Activated CD8-positive, alpha-beta T cell treated with anti-CD3 and anti-CD28 coated beads, Interleukin-2, amount 10 ng/mL, durations not matched to agents 7 days and 5 days (primary cell): ENCODE measurements around the gene SORL1. TPM values are rescaled to one million over a fixed set of nuclear protein-coding genes. Genes with fewer than 3 reads are reported as not detected.
"Not testable (repeated sequence)": the region's sequence is repeated elsewhere in the genome, so short reads cannot be mapped to it uniquely, and the experiment has no call there.

Experiments used
- ATAC-seq: fragments of 150-1000 bp; cut with Tn5 transposase; one replicate; pipeline ENCODE4 v1.10.0; 2021; ENCODE audit warnings: moderate library complexity
- CTCF ChIA-PET: fragments of 350-600 bp; sonication (Branson Sonifier 250); formaldehyde crosslinking; loops from one replicate; lab custom pipeline; 2021; ENCODE audit warnings: antibody characterized with exemption; lab: Charles Lee
- POLR2A ChIA-PET: fragments of 350-600 bp; sonication (Branson Sonifier 250); formaldehyde crosslinking; loops from one replicate; lab custom pipeline; 2021; ENCODE audit warnings: antibody characterized with exemption; lab: Charles Lee
- DNase-seq: peaks from one replicate; pipeline ENCODE4 v3.0.0-alpha.2; 2020
- H3K27ac Mint-ChIP-seq: one replicate; pipeline ENCODE4 v1.8.0; 2021; ENCODE audit warnings: mild to moderate bottlenecking, mixed read lengths
- H3K27me3 Mint-ChIP-seq: one replicate; pipeline ENCODE4 v1.8.0; 2021; ENCODE audit warnings: low read depth, mixed read lengths
- H3K36me3 Mint-ChIP-seq: one replicate; pipeline ENCODE4 v1.8.0; 2021; ENCODE audit warnings: low read depth, mixed read lengths
- H3K4me1 Mint-ChIP-seq: one replicate; pipeline ENCODE4 v1.8.0; 2021; ENCODE audit warnings: low read depth, mixed read lengths
- H3K4me3 Mint-ChIP-seq: one replicate; pipeline ENCODE4 v1.8.0; 2021; ENCODE audit warnings: mild to moderate bottlenecking, mixed read lengths
- H3K9me3 Mint-ChIP-seq: one replicate; pipeline ENCODE4 v1.8.0; 2022; ENCODE audit warnings: mixed read lengths; ENCODE audit not compliant: insufficient read depth
- total RNA-seq, 2 experiments: library from RNA; stranded (reverse); gene quantifications; one replicate each; pipeline ENCODE4 v1.2.3, GENCODE V29; 2021

The SORL1 gene
- total RNA-seq, 2 experiments from 2014 or later = 98.9 to 107 TPM

GRCh38 chr11:121559606-121560200 lies 107.6 kb downstream of the SORL1 start:
- H3K27ac Mint-ChIP-seq = no peak overlapping the region
- no peak for ATAC-seq
- CTCF ChIA-PET = interaction anchor here (1.6 kb wide), 1 partner anchor 31 kb away, joined by 5 read pairs; no protein-coding TSS in a partner anchor
- no peaks in the 10 kb centered on the region for H3K27me3 Mint-ChIP-seq
- DNase-seq = no peak
- peaks cover 73% of the 10 kb centered on the region for H3K36me3 Mint-ChIP-seq
- peaks cover 25% of the 10 kb centered on the region for H3K4me1 Mint-ChIP-seq
- H3K4me3 Mint-ChIP-seq = no peak overlapping the region
- POLR2A ChIA-PET = no interaction called here
- no peaks in the 10 kb centered on the region for H3K9me3 Mint-ChIP-seq

DNA sequence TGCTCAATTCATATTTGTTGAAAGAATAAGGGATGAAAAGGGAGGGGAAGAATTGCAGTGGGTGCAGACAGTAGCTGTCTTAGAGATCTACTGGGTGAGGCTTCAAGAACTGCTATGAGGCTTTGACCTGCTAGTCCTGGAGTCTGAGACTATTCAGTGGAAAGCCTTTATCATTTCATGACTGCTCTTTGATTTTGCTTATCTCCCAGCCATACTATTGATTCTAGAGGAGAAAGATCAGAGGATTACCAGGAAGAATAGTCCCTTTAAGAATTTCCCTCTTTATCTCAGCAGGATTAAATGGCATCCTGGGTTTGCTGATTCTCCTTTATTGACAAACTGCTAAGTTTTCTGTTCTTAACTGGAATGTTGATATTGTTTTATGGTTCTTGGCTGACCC lies 108.1 kb downstream of the SORL1 start:
- H3K9me3 Mint-ChIP-seq = no peaks in the 10 kb centered on the region
- CTCF ChIA-PET = interaction anchor here (0.7 kb wide), 1 partner anchor 108 kb away, joined by 3 read pairs; no protein-coding TSS in a partner anchor
- H3K4me1 Mint-ChIP-seq = peaks cover 25% of the 10 kb centered on the region

GRCh38 chr11:121561240-121561639 lies 109.1 kb downstream of the SORL1 start:
- no peak for ATAC-seq
- Mint-ChIP-seq H3K27me3 (no peaks in the 10 kb centered on the region), H3K36me3 (peaks cover 69% of the 10 kb centered on the region), H3K4me1 (peaks cover 19% of the 10 kb centered on the region), H3K27ac (no peak overlapping the region), H3K9me3 (no peaks in the 10 kb centered on the region), H3K4me3 (no peak overlapping the region)
- DNase-seq = no peak
- CTCF ChIA-PET = interaction anchor here (0.7 kb wide), 1 partner anchor 109 kb away, joined by 3 read pairs; no protein-coding TSS in a partner anchor
- POLR2A ChIA-PET = no interaction called here

More for the DNA sequence above, 108.1 kb downstream of the SORL1 start:
- Mint-ChIP-seq H3K36me3 (peaks cover 73% of the 10 kb centered on the region), H3K27me3 (no peaks in the 10 kb centered on the region), H3K4me3 (no peak overlapping the region), H3K27ac (no peak overlapping the region)
- DNase-seq (no peak), ATAC-seq (no peak)
- POLR2A ChIA-PET = no interaction called here

- POLR2A ChIA-PET = no interaction called here
- H3K27ac Mint-ChIP-seq = no peak overlapping the region
- H3K4me3 Mint-ChIP-seq = no peak overlapping the region
- no peak for ATAC-seq
- H3K27me3 Mint-ChIP-seq = no peaks in the 10 kb centered on the region
- CTCF ChIA-PET = no interaction called here
- DNase-seq = no peak
- peaks cover 14% of the 10 kb centered on the region for H3K4me1 Mint-ChIP-seq
- H3K9me3 Mint-ChIP-seq = no peaks in the 10 kb centered on the region
- H3K36me3 Mint-ChIP-seq = peaks cover 68% of the 10 kb centered on the region
Measured at GRCh38 chr11:121561716-121562115, 109.6 kb downstream of the SORL1 start.

DNA sequence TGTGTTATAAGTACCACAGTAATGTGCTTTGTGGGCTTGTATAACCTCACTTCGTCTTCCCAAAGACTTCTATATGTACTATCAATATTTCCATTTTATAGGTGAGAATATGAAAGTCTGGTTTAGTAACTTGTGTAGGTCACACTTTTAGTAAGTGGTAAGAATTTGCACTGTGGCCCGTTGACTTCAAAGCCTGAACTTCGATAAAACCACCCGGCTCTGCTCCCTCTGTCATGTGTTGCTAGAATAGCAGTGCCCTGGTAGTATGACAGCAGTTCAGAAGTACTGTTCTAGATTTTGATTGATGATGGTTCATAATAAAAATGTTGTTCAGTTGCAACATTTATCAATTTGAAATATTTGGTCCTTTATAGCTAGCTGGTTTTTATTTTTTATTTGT lies 110.9 kb downstream of the SORL1 start:
- ATAC-seq = no peak
- Mint-ChIP-seq H3K36me3 (peaks cover 67% of the 10 kb centered on the region), H3K27me3 (no peaks in the 10 kb centered on the region), H3K4me1 (peaks cover 4% of the 10 kb centered on the region), H3K27ac (no peak overlapping the region), H3K4me3 (no peak overlapping the region), H3K9me3 (no peaks in the 10 kb centered on the region)
- DNase-seq = no peak
- ChIA-PET POLR2A (no interaction called here), CTCF (interaction anchor here (0.8 kb wide), 1 partner anchor 12 kb away, joined by 3 read pairs; no protein-coding TSS in a partner anchor)

DNA sequence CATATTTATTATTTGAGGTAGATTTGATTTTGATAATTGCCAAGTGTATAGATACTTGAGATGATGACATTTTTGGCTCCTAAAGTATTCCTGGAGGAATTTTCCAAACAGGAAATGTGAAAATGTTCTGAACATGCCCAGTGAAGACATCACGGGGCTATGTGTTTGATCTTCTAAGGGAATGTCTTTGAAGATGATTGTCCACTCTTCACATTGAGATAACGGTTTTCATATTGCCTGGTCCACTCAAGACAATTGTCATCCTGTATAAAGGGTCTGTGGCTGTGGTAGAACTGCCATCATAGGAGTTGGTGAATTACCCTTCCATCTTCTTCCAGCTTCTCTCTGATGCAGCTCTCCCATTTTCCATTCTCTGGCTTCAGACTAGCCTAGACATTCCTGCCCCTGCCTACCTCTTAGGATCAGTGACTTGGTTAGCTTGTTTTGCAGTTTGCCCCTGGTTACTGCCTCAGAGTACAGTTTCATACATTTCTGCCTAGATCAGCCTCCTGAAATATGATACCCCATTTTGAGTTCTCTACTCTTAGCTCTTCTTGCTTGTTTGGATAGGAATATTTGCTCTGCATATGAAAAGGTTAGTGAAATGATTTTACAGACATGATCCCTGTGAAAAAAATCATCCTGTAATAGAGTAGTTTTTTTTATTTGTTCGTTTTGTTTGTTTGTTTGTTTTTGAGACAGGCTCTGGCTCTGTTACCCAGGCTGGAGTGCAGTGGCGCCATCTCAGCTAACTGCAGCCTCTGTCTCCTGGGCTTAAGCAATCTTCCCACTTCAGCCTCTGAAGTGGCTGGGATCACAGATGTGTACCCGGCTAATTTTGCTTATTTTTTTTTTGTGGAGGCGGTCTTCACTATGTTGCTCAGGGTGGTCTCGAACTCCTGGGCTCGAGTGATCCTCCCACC lies 112.0 kb downstream of the SORL1 start:
- H3K9me3 Mint-ChIP-seq = no peaks in the 10 kb centered on the region
- H3K4me1 Mint-ChIP-seq = peaks cover 4% of the 10 kb centered on the region
- no peaks in the 10 kb centered on the region for H3K27me3 Mint-ChIP-seq
- H3K27ac Mint-ChIP-seq = no peak overlapping the region
- ATAC-seq (no peak), DNase-seq (no peak)
- H3K4me3 Mint-ChIP-seq = no peak overlapping the region
- ChIA-PET POLR2A (no interaction called here), CTCF (interaction anchor here (0.8 to 1.1 kb wide), 3 partner anchors 24 to 370 kb away, joined by 3 read pairs; no protein-coding TSS in a partner anchor)
- H3K36me3 Mint-ChIP-seq = peaks cover 64% of the 10 kb centered on the region

- no peak overlapping the region for H3K27ac Mint-ChIP-seq
- ATAC-seq (no peak), DNase-seq (no peak)
- H3K9me3 Mint-ChIP-seq = no peaks in the 10 kb centered on the region
- CTCF ChIA-PET = interaction anchor here (0.6 to 1.7 kb wide), 3 partner anchors 15 to 26 kb away, joined by 3 to 4 read pairs (median 3); no protein-coding TSS in a partner anchor
- no peak overlapping the region for H3K4me3 Mint-ChIP-seq
- H3K27me3 Mint-ChIP-seq = no peaks in the 10 kb centered on the region
- peaks cover 2% of the 10 kb centered on the region for H3K4me1 Mint-ChIP-seq
- H3K36me3 Mint-ChIP-seq = peaks cover 62% of the 10 kb centered on the region
- POLR2A ChIA-PET = no interaction called here
Measured at GRCh38 chr11:121564948-121565684, 113.0 kb downstream of the SORL1 start.

DNA sequence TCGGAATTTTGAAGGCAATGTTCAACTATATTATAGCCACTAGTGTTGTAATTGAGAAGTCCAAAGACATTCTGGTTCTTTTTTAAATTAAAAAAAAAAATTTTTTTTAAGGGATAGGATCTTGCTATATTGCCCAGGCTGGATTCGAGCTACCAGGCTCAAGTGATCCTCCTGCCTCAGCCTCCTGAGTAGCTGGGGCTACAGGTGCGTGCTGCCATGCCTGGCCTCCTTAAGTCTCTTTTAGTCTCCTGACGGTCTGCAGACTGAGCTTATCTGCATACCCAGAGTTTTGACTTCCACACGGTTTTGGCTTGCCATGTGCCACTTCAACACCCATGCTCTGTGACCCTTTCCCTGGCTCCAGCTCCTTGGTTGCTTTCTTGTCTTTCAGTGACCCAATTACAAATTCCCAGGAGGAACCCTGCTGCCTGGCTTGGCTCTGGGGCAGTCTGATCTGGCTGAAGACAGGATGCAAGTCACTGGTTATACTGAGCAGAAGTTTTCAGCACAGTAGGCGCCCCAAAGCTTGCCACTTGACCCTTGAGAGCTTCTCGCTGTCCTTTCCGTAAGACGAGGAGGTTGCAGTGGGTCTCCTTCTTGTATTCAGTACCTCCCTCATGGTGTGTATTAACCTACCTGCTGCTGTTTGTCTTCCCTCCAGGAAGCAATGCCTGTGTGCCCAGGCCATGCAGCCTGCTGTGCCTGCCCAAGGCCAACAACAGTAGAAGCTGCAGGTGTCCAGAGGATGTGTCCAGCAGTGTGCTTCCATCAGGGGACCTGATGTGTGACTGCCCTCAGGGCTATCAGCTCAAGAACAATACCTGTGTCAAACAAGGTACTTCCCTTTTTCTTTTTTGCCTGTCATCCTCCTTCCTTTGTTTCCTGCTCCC lies 114.4 kb downstream of the SORL1 start:
- no peaks in the 10 kb centered on the region for H3K9me3 Mint-ChIP-seq
- peaks cover 2% of the 10 kb centered on the region for H3K4me1 Mint-ChIP-seq
- no peaks in the 10 kb centered on the region for H3K27me3 Mint-ChIP-seq
- H3K36me3 Mint-ChIP-seq = peaks cover 66% of the 10 kb centered on the region
- H3K27ac Mint-ChIP-seq = no peak overlapping the region
- POLR2A ChIA-PET = interaction anchor here (0.6 to 1.4 kb wide), 2 partner anchors 11 to 72 kb away, joined by 3 read pairs; no protein-coding TSS in a partner anchor
- no peak for DNase-seq
- CTCF ChIA-PET = interaction anchor here (1.1 to 1.7 kb wide), 2 partner anchors 14 to 25 kb away, joined by 3 to 4 read pairs; no protein-coding TSS in a partner anchor
- no peak for ATAC-seq
- no peak overlapping the region for H3K4me3 Mint-ChIP-seq

DNA sequence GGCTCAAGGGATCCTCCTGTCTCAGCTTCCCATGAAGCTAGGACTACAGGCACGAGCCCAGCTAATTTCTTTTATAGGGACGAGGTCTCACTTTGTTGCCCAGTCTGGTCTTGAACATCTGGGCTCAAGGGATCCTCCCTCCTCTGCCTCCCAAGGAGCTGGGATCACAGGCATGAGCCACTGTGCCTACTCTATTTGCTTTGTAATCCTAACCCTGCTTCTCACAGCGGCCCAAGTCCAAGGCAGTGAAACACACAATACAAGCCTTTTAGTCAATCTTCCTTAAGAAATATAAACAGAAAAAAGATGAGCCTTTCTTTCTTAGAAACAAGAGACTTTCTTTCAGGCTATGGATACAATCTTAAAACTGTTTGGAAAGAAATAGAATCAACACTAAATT lies 115.9 kb downstream of the SORL1 start:
- no peak for ATAC-seq
- Mint-ChIP-seq H3K4me1 (peaks cover 2% of the 10 kb centered on the region), H3K9me3 (no peaks in the 10 kb centered on the region), H3K27ac (no peak overlapping the region), H3K27me3 (no peaks in the 10 kb centered on the region), H3K4me3 (no peak overlapping the region), H3K36me3 (peaks cover 65% of the 10 kb centered on the region)
- ChIA-PET CTCF (no interaction called here), POLR2A (no interaction called here)
- DNase-seq = no peak

GRCh38 chr11:121569332-121570299 lies 117.5 kb downstream of the SORL1 start:
- POLR2A ChIA-PET, ATAC-seq, H3K27me3 Mint-ChIP-seq, DNase-seq, H3K4me3 Mint-ChIP-seq, H3K9me3 Mint-ChIP-seq, CTCF ChIA-PET, H3K4me1 Mint-ChIP-seq, H3K27ac Mint-ChIP-seq: not testable (repeated sequence)
- peaks cover 69% of the 10 kb centered on the region for H3K36me3 Mint-ChIP-seq
